ENCODE data around the gene LRCH1. TPM values are rescaled to one million over a fixed set of nuclear protein-coding genes. Genes with fewer than 3 reads are reported as not detected.

The LRCH1 gene
- total RNA-seq, 2 donors from 2014 or later: 22.5 to 31.4 TPM

GRCh38 chr13:46621792-46622629 lies 69.0 kb downstream of the LRCH1 start:
- no peak for DNase-seq (ENCODE audit: low spot score)
- intact Hi-C loops (cut with DNase I): no loop called here

- intact Hi-C loops (cut with DNase I): no loop called here
- DNase-seq (ENCODE audit: low spot score): no peak
Measured at GRCh38 chr13:46622630-46623256, 69.8 kb downstream of the LRCH1 start.

GRCh38 chr13:46624353-46624752 lies 71.4 kb downstream of the LRCH1 start:
- intact Hi-C loops (cut with DNase I): no loop called here
- no peak for DNase-seq (ENCODE audit: low spot score)

- intact Hi-C loops (cut with DNase I): no loop called here
- DNase-seq (ENCODE audit: low spot score): no peak
Measured at GRCh38 chr13:46624821-46625220, 71.9 kb downstream of the LRCH1 start.

- intact Hi-C loops (cut with DNase I): no loop called here
- no peak for DNase-seq (ENCODE audit: low spot score)
Measured at GRCh38 chr13:46627462-46627861, 74.5 kb downstream of the LRCH1 start.

- intact Hi-C loops (cut with DNase I): no loop called here
Measured at GRCh38 chr13:46628622-46629365, 75.8 kb downstream of the LRCH1 start.

GRCh38 chr13:46629811-46630413 lies 76.9 kb downstream of the LRCH1 start:
- intact Hi-C loops (cut with DNase I): no loop called here
- DNase-seq (ENCODE audit: low spot score): no peak

More at GRCh38 chr13:46628622-46629365, 75.8 kb downstream of the LRCH1 start:
- no peak for DNase-seq (ENCODE audit: low spot score)

- intact Hi-C loops (cut with DNase I): no loop called here
- no peak for DNase-seq (ENCODE audit: low spot score)
Measured at GRCh38 chr13:46630431-46631178, 77.6 kb downstream of the LRCH1 start.

- intact Hi-C loops (cut with DNase I): no loop called here
- no peak for DNase-seq (ENCODE audit: low spot score)
Measured at GRCh38 chr13:46631179-46631542, 78.2 kb downstream of the LRCH1 start.

- no peak for DNase-seq (ENCODE audit: low spot score)
- intact Hi-C loops (cut with DNase I): loop anchor here in 1 of 2 donors (1.0 kb wide), 1 partner anchor 29 kb away; no protein-coding TSS in a partner anchor
Measured at GRCh38 chr13:46632176-46632575, 79.2 kb downstream of the LRCH1 start.

- intact Hi-C loops (cut with DNase I): no loop called here
- no peak for DNase-seq (ENCODE audit: low spot score)
Measured at GRCh38 chr13:46633416-46633815, 80.4 kb downstream of the LRCH1 start.

GRCh38 chr13:46636451-46636850 lies 83.5 kb downstream of the LRCH1 start:
- intact Hi-C loops (cut with DNase I): no loop called here
- DNase-seq (ENCODE audit: low spot score): no peak

GRCh38 chr13:46637213-46637612 lies 84.2 kb downstream of the LRCH1 start:
- intact Hi-C loops (cut with DNase I): no loop called here
- no peak for DNase-seq (ENCODE audit: low spot score)

- intact Hi-C loops (cut with DNase I): no loop called here
- DNase-seq (ENCODE audit: low spot score): no peak
Measured at GRCh38 chr13:46638262-46638661, 85.3 kb downstream of the LRCH1 start.

GRCh38 chr13:46639033-46639981 lies 86.3 kb downstream of the LRCH1 start:
- DNase-seq (ENCODE audit: low spot score): no peak
- intact Hi-C loops (cut with DNase I): no loop called here

- intact Hi-C loops (cut with DNase I): no loop called here
- DNase-seq (ENCODE audit: low spot score): no peak
Measured at GRCh38 chr13:46640843-46641242, 87.9 kb downstream of the LRCH1 start.

GRCh38 chr13:46641274-46642081 lies 88.5 kb downstream of the LRCH1 start:
- intact Hi-C loops (cut with DNase I): no loop called here
- no peak for DNase-seq (ENCODE audit: low spot score)

Measured in posterior vena cava (tissue), 2 donors.